GM21619 (cell line): ENCODE results near the gene TNPO1.
"Not testable (repeated sequence)": the region's sequence is repeated elsewhere in the genome, so short reads cannot be mapped to it uniquely, and the experiment has no call there.

Experiments
- ATAC-seq: cut with Tn5 transposase; IDR thresholded peaks from one replicate; pipeline ENCODE4 v1.9.1; 2021; ENCODE audit not compliant: unreplicated experiment

Gene TNPO1

DNA sequence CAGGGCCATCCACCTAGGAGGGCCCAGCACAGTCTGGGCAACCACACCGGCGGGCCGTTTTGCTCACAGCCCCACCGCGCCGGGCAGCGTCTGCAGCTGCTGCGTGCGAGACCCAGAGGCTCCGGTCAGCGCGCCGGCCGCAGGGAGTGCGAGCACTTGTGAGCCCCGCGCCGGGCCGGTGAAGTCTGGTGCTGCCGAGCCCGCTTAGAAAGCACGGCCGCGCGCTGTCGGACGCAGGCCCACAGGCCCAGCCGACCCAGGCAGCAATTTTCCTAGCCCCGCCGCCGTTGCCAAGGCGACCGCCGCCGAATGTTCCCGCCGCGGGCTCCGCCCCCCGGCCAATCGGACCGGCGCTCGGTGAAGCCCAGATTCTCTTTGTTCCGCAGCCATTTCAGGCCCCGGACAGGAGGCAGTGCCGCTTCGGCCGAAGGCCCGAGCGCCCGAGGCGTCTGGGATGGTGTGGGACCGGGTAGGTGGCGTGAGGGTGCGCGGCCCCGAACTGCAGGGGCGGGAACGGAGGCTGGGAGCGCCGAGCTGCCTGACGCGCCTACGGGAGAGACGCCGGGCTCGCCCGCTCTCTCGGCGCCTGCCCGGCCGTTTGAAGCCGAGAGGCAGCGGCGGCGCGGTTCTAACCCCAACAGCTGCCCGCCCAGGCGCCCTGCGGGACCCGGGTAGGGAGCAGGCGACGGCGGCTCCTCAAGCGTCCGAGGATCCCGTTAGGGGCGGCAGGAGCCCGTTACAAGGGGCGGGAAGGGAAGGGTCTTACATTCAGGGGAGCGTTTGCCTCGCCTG is at the start of gene TNPO1:
Gene TNPO1 (plus strand): TSS at position 378 of the 792 bp plus-strand sequence. CDS start 77 bp downstream, at position 455.
- peak; percentile 82 for ATAC-seq

DNA sequence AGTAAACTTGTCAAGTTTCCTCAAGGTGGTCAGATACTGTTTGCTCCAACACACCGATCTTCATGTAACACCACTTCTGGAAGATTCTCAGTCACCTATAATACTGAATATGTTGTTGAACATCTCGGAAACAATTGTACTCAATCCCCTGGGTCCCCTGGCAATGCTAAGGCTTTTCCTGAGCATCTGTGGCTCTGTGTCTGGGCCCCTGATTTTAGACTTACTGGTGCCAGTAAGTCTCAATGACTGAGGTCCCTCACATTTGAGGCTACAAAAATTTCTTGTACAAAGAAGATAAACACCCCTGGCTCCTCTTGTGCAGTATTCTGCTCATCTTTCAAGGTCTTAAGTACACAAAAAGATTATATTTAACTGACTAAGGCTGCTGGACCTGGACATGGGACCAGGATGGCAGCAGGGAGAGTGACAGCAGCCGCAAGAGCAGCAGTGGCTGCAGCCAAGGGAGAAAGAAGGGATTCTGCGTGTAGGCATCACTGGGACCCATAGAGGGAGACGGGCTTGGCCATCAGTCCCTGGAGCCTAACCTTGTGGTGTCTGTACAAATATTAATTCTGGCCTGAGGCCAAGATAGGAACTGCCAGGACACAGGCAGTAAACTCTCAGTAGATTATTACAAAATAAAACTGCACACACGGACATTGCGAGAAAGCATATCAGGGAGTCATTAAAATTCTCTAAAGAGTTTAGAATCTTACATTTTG is 49.0 kb upstream of the TNPO1 start:
- no peak for ATAC-seq

DNA sequence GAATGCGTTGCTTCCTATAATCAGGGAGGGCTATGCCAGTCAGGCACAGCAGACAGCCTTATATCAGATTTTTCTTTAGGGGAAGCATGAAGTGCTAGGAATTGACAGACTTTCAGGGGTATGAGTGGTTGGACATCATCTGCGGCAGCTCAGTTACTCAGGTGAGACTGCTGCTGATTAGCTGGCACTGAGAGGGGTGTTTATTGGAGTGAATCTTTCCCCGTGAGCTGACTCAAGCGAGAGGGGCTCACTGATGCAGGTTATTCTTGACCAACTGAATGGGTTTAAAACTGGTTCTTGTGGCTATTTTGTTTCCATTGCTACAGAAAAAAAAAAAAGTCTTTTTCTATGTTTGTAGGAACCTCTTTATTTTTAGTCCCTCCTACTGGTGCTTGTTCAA is 46.2 kb upstream of the TNPO1 start:
- no peak for ATAC-seq

DNA sequence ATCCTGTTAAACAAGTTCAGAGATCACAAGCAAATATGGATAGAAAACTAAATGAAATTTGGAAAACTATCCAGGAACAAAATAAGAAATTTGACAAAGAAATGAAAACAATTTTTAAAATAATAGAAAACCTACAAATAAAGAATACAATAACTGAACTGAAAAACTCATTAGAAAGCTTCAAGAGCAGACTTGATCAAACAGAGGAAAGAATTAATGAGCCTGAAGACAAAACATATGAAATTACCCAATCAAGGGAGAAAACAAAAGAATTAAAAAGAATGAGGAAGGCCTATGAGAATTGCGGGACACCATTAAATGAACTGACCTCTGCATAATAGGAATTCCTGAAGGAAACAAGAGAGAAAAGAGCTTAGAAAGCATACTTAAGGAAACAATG is 39.8 kb upstream of the TNPO1 start:
- no peak for ATAC-seq

DNA sequence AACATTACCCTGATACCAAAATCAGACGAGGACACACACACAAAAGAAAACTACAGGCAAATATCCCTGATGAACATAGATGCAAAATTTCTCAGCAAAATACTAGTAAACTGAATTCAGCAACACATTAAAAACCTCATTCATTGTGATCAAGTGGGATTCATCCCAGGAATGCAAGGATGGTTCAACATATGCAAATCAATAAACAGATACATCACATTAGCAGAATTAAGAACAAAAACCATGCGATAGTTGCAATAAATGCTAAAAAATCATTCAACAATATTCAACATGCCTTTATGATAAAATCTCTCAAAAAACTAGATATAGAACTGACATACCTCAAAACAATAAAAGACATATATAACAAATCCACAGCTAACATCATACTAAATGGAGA is 36.9 kb upstream of the TNPO1 start:
- ATAC-seq = no peak

DNA sequence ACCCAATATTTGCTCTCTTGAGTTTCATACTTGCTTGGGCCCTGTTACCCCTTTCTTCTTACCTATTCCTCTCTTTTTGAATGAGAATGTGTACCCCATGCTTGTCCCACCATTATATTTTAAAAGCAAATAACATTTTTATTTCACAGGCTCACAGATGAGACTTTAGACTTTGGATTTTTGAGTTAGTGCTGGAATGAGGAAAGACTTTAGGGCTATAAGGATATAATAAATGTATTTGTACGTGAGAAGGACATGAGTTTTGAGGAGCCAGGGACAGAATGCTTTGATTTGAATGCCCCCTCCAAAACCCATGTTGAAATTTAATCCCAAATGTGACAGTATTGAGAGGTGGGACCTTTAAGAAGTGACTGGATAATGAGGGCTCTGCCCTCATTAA is 33.1 kb upstream of the TNPO1 start:
- no peak for ATAC-seq

DNA sequence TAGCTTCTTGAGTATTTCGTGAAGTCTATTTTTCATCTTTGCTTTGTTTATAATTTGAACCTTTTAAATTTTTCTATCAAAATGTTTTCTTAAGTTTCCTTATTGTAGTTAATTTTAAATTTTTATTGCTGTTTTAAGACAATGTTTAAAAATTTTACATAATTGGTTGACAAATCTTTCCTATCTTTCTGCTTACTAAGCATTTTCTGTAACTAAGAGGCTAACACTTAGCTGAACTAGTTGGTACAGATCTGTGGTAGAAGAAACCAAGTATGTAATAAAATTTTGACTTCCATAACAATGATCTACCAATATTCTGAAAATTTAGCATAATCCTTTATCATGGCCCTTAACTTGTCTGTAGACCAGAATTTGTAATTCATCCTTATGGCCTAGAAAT is 32.3 kb upstream of the TNPO1 start:
- no peak for ATAC-seq

DNA sequence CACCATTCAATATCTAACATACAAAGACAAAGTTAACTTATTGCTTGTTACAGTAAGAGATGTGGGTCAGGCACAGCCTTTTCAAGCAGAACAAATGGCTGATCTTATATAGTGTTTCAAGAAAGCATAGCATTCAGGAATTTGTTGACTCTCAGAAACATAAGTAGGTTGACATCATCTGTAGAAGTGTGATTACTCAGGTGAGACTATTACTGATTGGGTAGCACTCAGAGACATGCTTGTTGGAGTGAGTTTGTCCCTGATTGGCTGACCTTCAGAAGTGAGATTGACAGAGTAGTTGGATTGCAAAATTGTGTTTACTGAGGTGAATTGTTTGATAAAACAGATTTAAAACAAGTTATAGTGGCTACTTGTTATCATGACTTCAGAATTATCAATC is 30.7 kb upstream of the TNPO1 start:
- ATAC-seq = no peak

DNA sequence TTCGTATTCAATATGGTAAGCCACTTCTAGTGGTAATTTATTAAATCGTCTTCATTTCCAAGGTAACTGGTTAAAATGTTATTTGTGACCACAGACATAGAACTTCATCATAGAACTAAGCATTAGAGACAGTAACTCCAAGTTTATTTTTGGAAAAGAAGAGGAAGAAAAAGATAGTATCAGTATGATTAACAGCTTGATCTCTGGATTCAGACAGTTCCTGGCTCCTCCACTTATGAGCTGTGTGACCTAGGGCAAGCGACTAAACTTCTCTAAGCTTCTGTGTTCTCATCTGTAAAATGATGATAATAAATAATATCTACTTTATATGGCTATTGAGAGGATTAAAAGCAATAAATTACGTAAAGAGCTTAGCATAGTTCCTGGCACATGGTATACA is 29.8 kb upstream of the TNPO1 start:
- no peak for ATAC-seq

DNA sequence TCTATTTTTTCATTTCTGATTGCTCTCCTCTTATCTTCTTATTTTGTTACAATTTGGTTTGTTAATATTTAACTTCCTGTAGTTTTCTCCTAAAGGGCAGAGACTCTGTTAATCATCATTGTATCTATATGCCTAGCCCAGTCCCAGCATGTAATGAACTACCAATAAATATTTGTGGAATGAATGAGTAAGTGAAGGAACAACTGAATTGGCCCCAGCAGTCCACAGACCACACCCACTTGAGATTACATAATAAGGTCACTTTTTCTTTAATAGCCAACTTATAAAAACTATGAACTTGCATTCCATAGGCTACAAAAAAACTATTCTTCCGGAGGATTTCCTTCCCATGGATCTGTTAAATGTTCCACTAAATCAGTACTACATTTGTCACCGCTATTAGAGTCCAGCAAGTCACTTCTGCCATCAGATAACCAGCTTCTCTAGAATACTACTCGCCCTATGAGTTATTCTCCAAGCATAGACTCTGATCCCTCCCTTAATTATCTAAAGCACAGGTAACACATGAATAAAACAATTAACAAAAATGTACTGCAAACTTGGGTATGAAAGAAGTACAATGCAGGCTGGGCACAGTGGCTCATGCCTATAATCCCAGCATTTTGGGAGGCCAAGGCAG is 27.5 kb upstream of the TNPO1 start:
- no peak for ATAC-seq

DNA sequence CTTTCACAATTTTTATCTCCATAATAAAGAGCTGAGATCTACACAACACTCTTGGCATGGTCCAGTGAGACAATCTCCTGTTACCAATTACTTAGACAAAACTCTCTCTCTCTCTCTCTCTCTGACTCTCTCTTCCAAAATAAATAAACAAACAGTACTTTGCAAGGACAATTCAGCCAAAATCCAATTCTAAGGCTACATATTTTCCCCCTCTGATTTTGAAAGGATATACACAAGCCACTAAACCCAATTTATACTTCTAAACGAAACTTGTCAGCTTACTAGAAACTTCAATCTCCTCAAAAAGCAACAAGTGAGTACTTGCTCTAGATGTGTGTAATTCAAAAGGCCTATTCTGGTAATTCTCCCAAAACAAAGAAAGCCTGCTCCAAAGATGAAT is 26.3 kb upstream of the TNPO1 start:
- no peak for ATAC-seq

DNA sequence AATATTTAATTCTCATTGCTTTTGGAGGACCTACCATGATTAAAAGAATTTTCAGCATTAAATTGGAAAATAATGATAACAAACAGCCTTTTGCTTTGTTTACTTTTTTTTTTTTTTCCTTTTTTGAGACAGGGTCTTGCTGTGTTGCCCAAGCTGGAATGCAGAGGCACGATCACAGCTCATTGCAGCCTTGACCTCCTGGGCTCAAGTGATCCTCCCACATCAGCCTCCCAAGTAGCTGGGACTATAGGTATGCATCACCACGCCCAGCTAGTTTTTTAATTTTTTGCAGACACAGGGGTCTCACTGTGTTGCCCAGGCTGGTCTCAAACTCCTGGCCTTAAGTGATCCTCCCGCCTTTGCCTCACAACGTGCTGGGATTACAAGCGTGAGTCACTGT is 23.8 kb upstream of the TNPO1 start:
- ATAC-seq = not testable (repeated sequence)

DNA sequence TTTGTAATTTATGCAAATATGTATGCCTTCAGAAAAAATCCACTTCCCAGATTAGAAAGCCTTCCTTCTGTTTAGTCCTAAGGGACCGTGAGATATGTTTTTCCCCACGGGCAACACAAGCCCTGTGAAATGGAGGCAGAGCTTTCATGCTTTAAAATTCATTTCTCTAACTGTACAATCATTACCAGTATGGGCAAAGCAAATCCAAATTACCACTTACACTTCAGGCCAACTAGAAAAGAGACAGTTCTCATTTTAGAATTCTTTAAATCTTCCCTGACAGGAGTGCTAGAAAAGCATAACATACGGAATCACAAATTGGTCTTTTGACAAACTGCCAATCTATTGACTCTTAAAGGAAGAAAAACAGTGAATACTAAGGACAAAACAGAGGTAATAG is 20.5 kb upstream of the TNPO1 start:
- ATAC-seq = no peak

DNA sequence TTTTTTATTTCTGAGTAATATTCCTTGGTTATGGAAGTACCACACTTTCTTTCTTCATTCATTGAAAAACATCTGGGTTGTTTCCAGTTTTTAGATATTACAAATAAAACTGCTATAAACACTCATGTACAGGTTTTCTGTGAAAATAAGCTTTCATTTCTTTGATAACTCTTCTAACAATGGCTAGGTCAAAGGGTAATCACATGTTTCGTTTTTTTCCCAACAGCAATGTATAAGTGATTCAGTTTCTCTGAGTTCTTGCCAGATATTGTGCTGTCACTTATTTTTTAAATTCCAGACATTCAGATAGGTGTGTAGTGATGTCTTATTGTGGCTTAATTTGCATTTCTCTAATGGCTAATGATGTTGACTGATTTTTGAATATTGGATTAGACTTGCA is 16.7 kb upstream of the TNPO1 start:
- ATAC-seq = no peak

DNA sequence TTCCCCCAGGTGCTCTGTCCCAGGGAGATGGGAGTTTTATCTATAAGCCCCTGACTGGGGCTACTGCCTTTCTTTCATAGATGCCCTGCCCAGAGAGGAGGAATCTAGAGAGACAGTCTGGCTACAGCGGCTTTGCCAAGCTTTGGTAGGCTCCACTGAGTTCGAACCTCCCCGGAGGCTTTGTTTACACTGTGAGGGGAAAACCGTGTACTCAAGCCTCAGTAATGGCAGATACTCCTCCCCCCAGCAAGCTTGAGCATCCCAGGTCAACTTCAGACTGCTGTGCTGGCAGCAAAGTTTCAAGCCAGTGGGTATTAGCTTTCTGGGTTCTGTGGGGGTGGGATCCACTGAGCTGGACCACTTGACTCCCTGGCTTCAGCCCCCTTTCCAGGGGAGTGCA is 7.8 kb upstream of the TNPO1 start:
- not testable (repeated sequence) for ATAC-seq

DNA sequence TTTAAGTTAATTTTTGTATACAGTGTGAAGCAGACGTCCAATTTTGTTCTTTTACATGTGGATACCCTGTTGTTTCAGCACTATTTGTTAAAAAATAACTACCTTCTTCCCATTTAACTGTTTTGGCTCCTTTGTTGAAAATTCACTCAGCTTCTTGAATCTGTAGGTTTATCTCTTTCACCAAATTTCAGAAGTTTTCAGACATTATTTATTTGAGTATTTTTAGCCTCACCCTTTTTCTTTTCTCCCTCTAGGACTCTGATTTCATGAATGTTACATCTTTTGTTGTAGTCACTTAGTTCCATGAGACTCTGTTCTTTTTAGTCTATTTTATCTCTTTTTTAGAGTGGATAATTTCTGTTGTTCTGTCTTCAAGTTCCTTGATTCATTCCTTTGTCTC is 4.6 kb upstream of the TNPO1 start:
- no peak for ATAC-seq

DNA sequence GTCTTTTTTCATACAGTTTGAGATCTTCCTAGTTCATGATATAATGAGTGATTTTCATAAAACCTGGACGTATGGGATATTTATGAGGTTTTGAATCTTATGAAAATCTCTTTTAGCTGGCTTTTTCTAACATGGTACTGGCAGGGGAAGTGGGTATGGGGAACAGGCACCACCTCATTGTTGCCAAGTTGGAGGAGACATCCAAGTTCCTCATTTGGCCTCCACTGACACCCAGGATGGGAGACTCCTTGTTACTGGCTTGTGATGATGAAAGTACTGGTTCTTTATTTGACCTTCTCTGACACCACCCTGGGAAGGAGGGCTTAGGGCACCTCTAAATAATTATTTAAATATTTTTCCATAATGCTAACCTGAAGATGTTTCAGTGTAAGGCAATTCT is 4.0 kb upstream of the TNPO1 start:
- ATAC-seq = no peak

DNA sequence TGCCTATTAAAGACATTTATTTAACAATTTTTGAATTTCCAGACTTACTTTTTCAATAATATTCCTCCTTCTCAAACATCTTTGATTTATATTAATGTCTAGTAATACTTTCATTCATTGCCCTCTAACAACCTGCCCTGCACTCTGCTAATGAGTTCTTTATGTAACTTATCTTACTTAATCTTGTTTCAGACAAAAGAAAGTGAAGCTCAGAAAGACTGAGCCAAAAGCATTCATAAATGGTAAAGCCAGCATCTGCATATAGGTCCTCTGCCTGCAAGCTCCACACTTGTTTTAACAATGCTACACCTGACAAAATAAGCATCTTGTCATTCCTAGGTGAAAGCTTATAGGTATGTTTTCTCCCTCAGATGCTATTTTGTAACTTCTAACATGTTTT is 2.4 kb upstream of the TNPO1 start:
- ATAC-seq = no peak

DNA sequence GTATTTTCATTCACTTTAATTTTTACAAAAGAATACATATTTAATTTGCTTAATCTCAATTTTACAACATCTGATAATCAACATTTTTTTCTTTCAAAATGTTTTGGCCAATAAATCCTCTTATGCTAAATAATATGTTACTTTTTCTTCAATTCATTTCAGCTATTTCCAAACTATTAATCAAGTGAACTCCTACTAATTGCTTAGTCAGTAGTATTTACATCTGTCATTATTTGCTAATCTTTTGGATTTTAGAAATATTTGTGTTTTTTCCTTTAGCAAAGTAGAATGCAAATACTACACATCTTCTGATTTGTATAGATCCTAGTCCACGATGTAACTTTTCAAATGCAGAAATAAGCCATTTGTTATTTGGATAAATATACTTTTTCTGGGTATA is 1.6 kb upstream of the TNPO1 start:
- no peak for ATAC-seq

DNA sequence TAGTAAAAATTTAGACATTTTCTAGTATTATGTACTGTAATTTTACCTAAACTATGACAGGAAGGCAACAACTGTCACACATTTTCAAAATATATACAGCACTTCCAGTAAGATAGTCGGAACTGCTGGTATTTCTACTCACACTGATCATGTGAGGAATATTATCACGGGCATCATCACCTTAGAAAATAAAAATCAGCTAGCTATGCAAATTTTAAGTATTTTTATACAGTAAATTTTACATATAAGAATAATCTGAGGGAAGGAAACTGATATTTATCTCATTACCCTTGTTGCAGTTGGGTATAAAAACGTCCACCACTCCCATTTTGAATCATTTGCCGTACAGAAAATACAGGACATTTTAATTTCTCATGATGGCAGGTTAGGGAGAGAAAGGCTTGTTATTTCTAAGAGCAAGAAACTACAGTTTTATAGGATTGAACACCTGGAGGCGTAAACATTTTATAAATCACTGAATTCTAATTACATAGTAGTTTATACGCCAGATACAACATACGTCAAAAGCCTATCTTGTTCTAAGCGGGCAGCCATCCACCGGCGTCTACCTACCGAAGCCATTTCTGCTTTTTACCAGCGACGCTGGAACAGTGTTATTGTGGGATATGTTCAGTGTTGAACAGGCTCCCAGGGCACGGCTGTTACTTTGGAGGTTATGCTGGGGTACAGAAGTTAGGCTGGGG is 729 bp upstream of the TNPO1 start:
- ATAC-seq = no peak

DNA sequence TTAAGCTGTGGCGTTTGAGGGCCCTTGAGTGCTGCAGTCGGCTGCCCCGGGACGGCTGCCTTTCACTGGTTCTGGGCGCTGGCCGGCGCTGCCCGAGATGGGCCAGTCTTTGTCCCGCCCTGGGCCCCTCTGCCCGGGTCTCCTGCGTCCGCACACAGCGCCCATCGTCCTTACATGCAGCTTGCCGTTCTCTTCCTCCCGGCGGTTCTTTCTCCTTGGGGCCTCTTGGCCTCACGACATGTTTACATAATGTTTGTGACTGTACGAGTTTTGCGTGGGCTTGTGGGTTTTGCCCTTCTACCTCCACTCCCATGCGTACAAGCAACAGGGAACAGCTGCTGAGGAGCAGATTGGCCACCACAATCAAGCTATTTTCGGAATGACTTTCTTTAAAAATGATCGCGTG is 618 bp downstream of the TNPO1 start:
- peak; percentile 31 for ATAC-seq
